A673 (cell line): ENCODE data around the gene ASB3. TPM values are rescaled to one million over a fixed set of nuclear protein-coding genes. Genes with fewer than 3 reads are reported as not detected.
"Not testable (repeated sequence)": the region's sequence is repeated elsewhere in the genome, so short reads cannot be mapped to it uniquely, and the experiment has no call there.

Experiments used
- BruUV-seq: library from RNA; stranded (reverse); fragments of 400-500 nt; replicated peaks from 2 replicates; lab custom pipeline; 2021; lab: Mats Ljungman, UMichigan
- CTCF ChIA-PET: fragments of 300-600 bp; sonication (Branson Sonifier 250); formaldehyde crosslinking; loops from one replicate; lab custom pipeline; 2022; ENCODE audit warnings: antibody characterized with exemption; lab: Charles Lee
- POLR2A ChIA-PET: fragments of 300-600 bp; sonication (Branson Sonifier 250); formaldehyde crosslinking; loops from one replicate; lab custom pipeline; 2022; ENCODE audit warnings: antibody characterized with exemption; ENCODE audit not compliant: low non-redundant PET; lab: Charles Lee
- DNase-seq: peaks from one replicate; pipeline ENCODE4 v3.0.0-alpha.2; 2015; ENCODE audit warnings: low spot score
- H3K27ac ChIP-seq: fragments of 200-600 bp; sonication (generic); 2 replicates; pipeline ENCODE4 v1.5.1; 2016; ENCODE audit warnings: mixed run types, low read depth, mild to moderate bottlenecking, mixed read lengths, antibody characterized with exemption, low read length; ENCODE audit not compliant: poor library complexity, severe bottlenecking
- H3K27me3 ChIP-seq: fragments of 200-600 bp; sonication (generic); replicated peaks from 2 replicates; pipeline ENCODE4 v1.6.1; 2017; ENCODE audit warnings: mixed run types, low read depth, mild to moderate bottlenecking, mixed read lengths, antibody characterized with exemption, low read length; ENCODE audit not compliant: insufficient read depth, poor library complexity
- H3K36me3 ChIP-seq: fragments of 200-600 bp; sonication (generic); 2 replicates; pipeline ENCODE4 v1.6.1; 2016; ENCODE audit warnings: mixed run types, mild to moderate bottlenecking, mixed read lengths, antibody characterized with exemption, low read length; ENCODE audit not compliant: insufficient read depth, poor library complexity, severe bottlenecking
- H3K4me1 ChIP-seq: fragments of 200-600 bp; sonication (generic); 2 replicates; pipeline ENCODE4 v1.6.1; 2017; ENCODE audit warnings: mixed run types, mild to moderate bottlenecking, mixed read lengths, antibody characterized with exemption, low read length; ENCODE audit not compliant: insufficient read depth, poor library complexity, severe bottlenecking
- H3K4me3 ChIP-seq: fragments of 200-600 bp; sonication (generic); 2 replicates; pipeline ENCODE4 v1.5.1; 2016; ENCODE audit warnings: low read depth, mixed run types, mild to moderate bottlenecking, mixed read lengths, low read length; ENCODE audit not compliant: poor library complexity, severe bottlenecking
- H3K9me3 ChIP-seq: fragments of 200-600 bp; sonication (generic); 2 replicates; pipeline ENCODE4 v1.6.1; 2016; ENCODE audit warnings: mixed run types, low read depth, mild to moderate bottlenecking, mixed read lengths, antibody characterized with exemption, low read length; ENCODE audit not compliant: poor library complexity, severe bottlenecking
- EZH2 ChIP-seq: fragments of 200-600 bp; sonication (generic); IDR thresholded peaks from 2 replicates; pipeline ENCODE4 v1.6.1; 2017; ENCODE audit warnings: borderline replicate concordance, low read depth, mild to moderate bottlenecking, mixed read lengths, antibody characterized with exemption, low read length; ENCODE audit not compliant: poor library complexity, severe bottlenecking
- intact Hi-C: fragments of 100-400 bp; cut with micrococcal nuclease; formaldehyde crosslinking; loops from one replicate; pipeline ENCODE4 v1.10.0; 2022; ENCODE audit not compliant: unreplicated experiment
- total RNA-seq: library from RNA; stranded (reverse); gene quantifications from 2 replicates; pipeline ENCODE4 v1.2.3, GENCODE V29; 2021
- TF ChIP-seq, protein P1 (sequence below): fragments of 300-800, 200-600 bp; sonication (generic); conservative IDR thresholded peaks from 2 replicates; pipeline ENCODE4 v1.5.1; 2017; ENCODE audit warnings: low read depth, mild to moderate bottlenecking, antibody characterized with exemption, low read length, moderate library complexity, mixed read lengths

Gene ASB3
- total RNA-seq, 1 experiment from 2014 or later: 18.7 TPM

DNA sequence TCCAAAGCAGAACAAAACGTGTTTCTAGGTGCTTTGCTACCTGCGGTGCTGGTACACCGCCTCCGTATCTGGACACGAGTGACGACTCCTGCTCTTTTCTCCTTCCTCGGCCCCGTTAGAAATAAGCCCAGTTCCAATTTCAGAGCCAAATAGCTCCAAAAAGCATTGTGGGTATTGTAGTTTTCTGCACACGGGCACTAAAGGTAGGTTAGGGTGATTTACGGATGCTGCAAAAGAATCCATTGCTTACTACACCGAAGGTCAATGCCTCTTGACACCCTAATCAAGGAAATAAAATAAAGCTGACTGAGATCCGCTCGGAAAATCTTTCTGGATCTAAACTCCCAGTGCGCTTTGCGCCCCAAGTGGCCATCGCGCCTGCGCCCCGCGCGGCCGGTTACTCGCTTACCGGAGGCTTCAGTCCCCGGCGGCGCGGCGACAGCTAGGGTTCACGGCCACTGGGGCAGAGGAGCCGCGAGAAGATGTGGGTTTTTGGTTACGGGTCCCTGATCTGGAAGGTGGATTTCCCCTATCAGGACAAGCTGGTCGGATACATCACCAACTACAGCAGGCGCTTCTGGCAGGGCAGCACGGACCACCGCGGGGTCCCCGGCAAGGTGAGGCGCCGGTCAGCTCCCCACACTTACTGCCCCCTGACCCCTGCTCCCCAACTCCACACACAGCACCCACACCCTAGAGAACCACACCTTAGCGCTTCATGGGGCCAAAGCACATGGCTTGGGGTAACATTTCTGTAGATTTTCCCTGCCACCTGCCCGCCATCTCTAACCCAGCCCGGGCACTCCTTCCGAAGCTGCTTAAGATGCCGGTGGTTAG, 19.1 kb downstream of the ASB3 start, which contains the start of gene CHAC2:
Gene CHAC2, plus strand, starts transcription at position 400 of the 837 bp plus-strand sequence. Its CDS starts 83 bp downstream, at position 483.
- intact Hi-C loops: no loop called here
- no peaks in the 10 kb centered on the region for H3K27me3 ChIP-seq
- H3K4me1 ChIP-seq: peaks cover 19% of the 10 kb centered on the region
- DNase-seq: peak; percentile 92
- H3K27ac ChIP-seq: peak within 1 kb of the TSS; percentile 80
- H3K36me3 ChIP-seq: peaks cover 15% of the 10 kb centered on the region
- POLR2A ChIA-PET: no interaction called here
- CTCF ChIA-PET: no interaction called here
- H3K9me3 ChIP-seq: no peaks in the 10 kb centered on the region
- BruUV-seq: no TSS peak
- peak within 1 kb of the TSS; percentile 94 for H3K4me3 ChIP-seq
- TF ChIP-seq, protein P1, sequence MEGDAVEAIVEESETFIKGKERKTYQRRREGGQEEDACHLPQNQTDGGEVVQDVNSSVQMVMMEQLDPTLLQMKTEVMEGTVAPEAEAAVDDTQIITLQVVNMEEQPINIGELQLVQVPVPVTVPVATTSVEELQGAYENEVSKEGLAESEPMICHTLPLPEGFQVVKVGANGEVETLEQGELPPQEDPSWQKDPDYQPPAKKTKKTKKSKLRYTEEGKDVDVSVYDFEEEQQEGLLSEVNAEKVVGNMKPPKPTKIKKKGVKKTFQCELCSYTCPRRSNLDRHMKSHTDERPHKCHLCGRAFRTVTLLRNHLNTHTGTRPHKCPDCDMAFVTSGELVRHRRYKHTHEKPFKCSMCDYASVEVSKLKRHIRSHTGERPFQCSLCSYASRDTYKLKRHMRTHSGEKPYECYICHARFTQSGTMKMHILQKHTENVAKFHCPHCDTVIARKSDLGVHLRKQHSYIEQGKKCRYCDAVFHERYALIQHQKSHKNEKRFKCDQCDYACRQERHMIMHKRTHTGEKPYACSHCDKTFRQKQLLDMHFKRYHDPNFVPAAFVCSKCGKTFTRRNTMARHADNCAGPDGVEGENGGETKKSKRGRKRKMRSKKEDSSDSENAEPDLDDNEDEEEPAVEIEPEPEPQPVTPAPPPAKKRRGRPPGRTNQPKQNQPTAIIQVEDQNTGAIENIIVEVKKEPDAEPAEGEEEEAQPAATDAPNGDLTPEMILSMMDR: no peak
- no peak for TF ChIP-seq EZH2

DNA sequence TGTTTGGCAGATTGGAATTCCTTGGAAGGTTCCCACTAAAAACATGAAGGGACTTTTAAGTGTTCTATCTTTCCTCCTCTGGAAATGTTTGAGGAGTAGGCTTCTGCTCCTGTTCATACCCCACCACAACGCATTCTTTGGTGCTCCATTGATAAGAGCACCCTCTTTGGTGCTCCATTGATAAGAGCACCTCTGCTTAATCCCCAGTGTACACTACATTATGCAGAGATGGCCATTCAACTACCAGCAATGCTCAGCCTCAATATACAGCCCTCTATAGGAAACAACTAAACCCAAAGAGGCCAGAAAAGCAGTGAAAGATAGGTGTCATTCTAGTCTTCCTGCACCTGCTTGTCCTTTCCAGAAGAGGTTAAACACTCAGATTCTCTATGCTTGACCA, 21.0 kb downstream of the ASB3 start:
- CTCF ChIA-PET: no interaction called here
- intact Hi-C loops: no loop called here
- no peaks in the 10 kb centered on the region for H3K27me3 ChIP-seq
- H3K27ac ChIP-seq: no peak overlapping the region
- POLR2A ChIA-PET: no interaction called here
- H3K36me3 ChIP-seq: peaks cover 14% of the 10 kb centered on the region
- H3K4me3 ChIP-seq: no peak overlapping the region
- TF ChIP-seq, protein P1: no peak
- TF ChIP-seq EZH2: no peak
- no peaks in the 10 kb centered on the region for H3K9me3 ChIP-seq
- BruUV-seq: no TSS peak
- H3K4me1 ChIP-seq: peaks cover 17% of the 10 kb centered on the region
- DNase-seq: no peak

DNA sequence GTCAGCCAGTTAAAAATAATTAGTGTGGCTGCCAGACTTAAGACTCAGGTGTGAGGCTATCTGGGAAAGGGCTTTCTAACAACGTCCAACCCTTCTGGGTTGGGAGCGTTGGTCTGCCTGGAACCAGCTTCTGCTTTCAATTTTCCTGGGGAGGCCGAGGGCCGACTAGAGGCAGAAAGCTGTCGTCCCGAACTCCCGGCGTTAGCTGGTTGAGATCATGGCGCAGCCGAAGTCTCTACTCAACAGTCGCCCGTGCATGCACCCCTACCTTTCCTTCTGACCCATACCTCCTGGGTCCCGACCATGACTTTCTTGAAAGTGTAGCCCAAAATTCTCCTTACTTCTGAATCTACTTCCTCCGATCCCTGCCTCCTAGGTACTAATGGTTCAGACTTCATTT, 29.5 kb downstream of the ASB3 start:
- H3K27ac ChIP-seq, H3K4me3 ChIP-seq, DNase-seq, BruUV-seq, H3K36me3 ChIP-seq, H3K27me3 ChIP-seq, H3K4me1 ChIP-seq, CTCF ChIA-PET, intact Hi-C loops, H3K9me3 ChIP-seq, POLR2A ChIA-PET: not testable (repeated sequence)
